Measurements from ENCODE around the gene FKBP5. TPM values are rescaled to one million over a fixed set of nuclear protein-coding genes. Genes with fewer than 3 reads are reported as not detected.
A peak's percentile ranks its signal among the peaks of the same experiment; 100 is the strongest.

FKBP5 gene
- total RNA-seq, 1 experiment from 2014 or later, result 33.9 TPM

DNA sequence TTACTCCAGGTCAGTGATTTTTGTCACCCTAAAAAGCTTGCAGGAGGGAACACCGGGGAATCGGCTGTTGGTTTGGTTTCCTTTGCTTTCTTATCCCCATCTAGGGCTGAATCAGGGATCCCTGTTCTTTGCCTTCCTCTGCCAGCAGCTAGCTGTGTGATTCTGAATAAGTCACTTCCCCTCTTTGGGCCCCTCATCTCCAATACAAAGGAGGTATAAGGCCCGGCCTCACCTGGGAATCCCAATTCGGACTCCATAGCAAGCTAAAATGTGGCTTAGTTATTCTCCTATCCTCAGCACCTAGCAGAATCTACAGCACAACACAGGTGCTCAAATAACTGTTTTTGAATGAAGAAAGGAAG lies 29.6 kb upstream of the FKBP5 start:
- no peak overlapping the region for H2AFZ ChIP-seq (ENCODE audit: low read length)
- H3K79me1 ChIP-seq (ENCODE audit: insufficient read depth, low read depth, low read length, poor library complexity, severe bottlenecking), result no peaks in the 10 kb centered on the region
- DNase-seq, result no peak
- H4K20me1 ChIP-seq (ENCODE audit: control insufficient read depth, insufficient read depth, insufficient read length), result no peaks in the 10 kb centered on the region
- Mint-ChIP-seq H3K27me3 (ENCODE audit: low read depth) (peaks cover 7% of the 10 kb centered on the region), H3K4me1 (peaks cover 52 to 56% of the 10 kb centered on the region in 2 experiments), H3K9me3 (no peaks in the 10 kb centered on the region), H3K4me3 (peak overlapping the region in 1 of 2 experiments; percentile 43; a peak in 1 of 5 replicates), H3K36me3 (ENCODE audit: insufficient read depth in 1 of 3, low read depth in 3 of 3) (no peaks in the 10 kb centered on the region), H3K27ac (peak overlapping the region; percentile 71 to 98 (median 95); a peak in 6 of 7 replicates)
- no peak overlapping the region for H2AK5ac ChIP-seq (ENCODE audit: insufficient read length, low read length)
- H4K5ac ChIP-seq (ENCODE audit: insufficient read length, low read depth, low read length), result no peak overlapping the region
- no peaks in the 10 kb centered on the region for H3K79me2 ChIP-seq (ENCODE audit: insufficient read depth, low read length)
- H2BK15ac ChIP-seq (ENCODE audit: low read depth, low read length), result no peak overlapping the region
- TF ChIP-seq, protein P1, sequence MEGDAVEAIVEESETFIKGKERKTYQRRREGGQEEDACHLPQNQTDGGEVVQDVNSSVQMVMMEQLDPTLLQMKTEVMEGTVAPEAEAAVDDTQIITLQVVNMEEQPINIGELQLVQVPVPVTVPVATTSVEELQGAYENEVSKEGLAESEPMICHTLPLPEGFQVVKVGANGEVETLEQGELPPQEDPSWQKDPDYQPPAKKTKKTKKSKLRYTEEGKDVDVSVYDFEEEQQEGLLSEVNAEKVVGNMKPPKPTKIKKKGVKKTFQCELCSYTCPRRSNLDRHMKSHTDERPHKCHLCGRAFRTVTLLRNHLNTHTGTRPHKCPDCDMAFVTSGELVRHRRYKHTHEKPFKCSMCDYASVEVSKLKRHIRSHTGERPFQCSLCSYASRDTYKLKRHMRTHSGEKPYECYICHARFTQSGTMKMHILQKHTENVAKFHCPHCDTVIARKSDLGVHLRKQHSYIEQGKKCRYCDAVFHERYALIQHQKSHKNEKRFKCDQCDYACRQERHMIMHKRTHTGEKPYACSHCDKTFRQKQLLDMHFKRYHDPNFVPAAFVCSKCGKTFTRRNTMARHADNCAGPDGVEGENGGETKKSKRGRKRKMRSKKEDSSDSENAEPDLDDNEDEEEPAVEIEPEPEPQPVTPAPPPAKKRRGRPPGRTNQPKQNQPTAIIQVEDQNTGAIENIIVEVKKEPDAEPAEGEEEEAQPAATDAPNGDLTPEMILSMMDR (conservative IDR thresholded peaks at IDR 0.05), result no peak
- H3K4me2 ChIP-seq (ENCODE audit: insufficient read depth, insufficient read length, low read length), result peak overlapping the region; percentile 3
- H3K18ac ChIP-seq (ENCODE audit: insufficient read length, low read depth, low read length), result peak overlapping the region; percentile 1
- H3T11ph ChIP-seq (ENCODE audit: low read length), result no peak overlapping the region
- no peak overlapping the region for H3K56ac ChIP-seq (ENCODE audit: insufficient read length, low read depth, low read length)
- H3K9me3 ChIP-seq (ENCODE audit: control insufficient read depth, low read depth, low read length), result no peaks in the 10 kb centered on the region
- no peak overlapping the region for H3K9ac ChIP-seq (ENCODE audit: extremely low read depth, insufficient read length, low read length)
- no peak overlapping the region for H3K4ac ChIP-seq (ENCODE audit: low read depth, low read length)
- H4K91ac ChIP-seq (ENCODE audit: insufficient read length, low read depth, low read length), result no peak overlapping the region
- no CpG with 5 or more reads among the region's 4 CpGs for WGBS (ENCODE audit: extremely low coverage, insufficient read length, low lambda C conversion rate)
- H2BK20ac ChIP-seq (ENCODE audit: low read depth, low read length, poor library complexity, severe bottlenecking), result no peak overlapping the region
- no peak overlapping the region for H2BK120ac ChIP-seq (ENCODE audit: low read depth, low read length, poor library complexity, severe bottlenecking)
- H3K23me2 ChIP-seq (ENCODE audit: insufficient read length, low read depth, low read length, poor library complexity, severe bottlenecking), result no peaks in the 10 kb centered on the region
- no peak overlapping the region for H2BK12ac ChIP-seq (ENCODE audit: insufficient read length, low read depth, low read length)
- H3K4me1 ChIP-seq (ENCODE audit: insufficient read depth, low read length), result peaks cover 18% of the 10 kb centered on the region; the same call in 1 of the 2 replicates
- no peaks in the 10 kb centered on the region; the same call in 1 of the 2 replicates for H3K27me3 ChIP-seq (ENCODE audit: insufficient read depth, low read length)
- H3K23ac ChIP-seq (ENCODE audit: insufficient read length, low read depth, low read length), result no peak overlapping the region
- H3K14ac ChIP-seq (ENCODE audit: insufficient read depth, low read length), result peak overlapping the region; percentile 73
- no peak overlapping the region for H3K27ac ChIP-seq (ENCODE audit: insufficient read length, low read depth, low read length)
- H2BK5ac ChIP-seq (ENCODE audit: insufficient read length, low read length), result no peak overlapping the region
- H4K8ac ChIP-seq (replicated peaks; ENCODE audit: insufficient read length, low read depth, low read length), result no peak overlapping the region
